GM12872 (cell line): Measurements from ENCODE around the gene PTPRN2.

ENCODE experiments used
- CTCF ChIP-seq: IDR thresholded peaks from 3 replicates; pipeline ENCODE4 v1.5.1; 2011; ENCODE audit warnings: low read depth, mild to moderate bottlenecking, low read length, moderate library complexity; ENCODE audit not compliant: insufficient read depth

The PTPRN2 gene

GRCh38 chr7:157547102-157547501, 1040.5 kb downstream of the PTPRN2 start:
- TF ChIP-seq CTCF: no peak

- TF ChIP-seq CTCF: no peak
Measured at GRCh38 chr7:157545681-157546060, 1042.0 kb downstream of the PTPRN2 start.

- TF ChIP-seq CTCF: no peak
Measured at GRCh38 chr7:157544980-157545680, 1042.5 kb downstream of the PTPRN2 start.

GRCh38 chr7:157544226-157544625, 1043.4 kb downstream of the PTPRN2 start:
- no peak for TF ChIP-seq CTCF

GRCh38 chr7:157543791-157544190, 1043.8 kb downstream of the PTPRN2 start:
- TF ChIP-seq CTCF: no peak

- TF ChIP-seq CTCF: no peak
Measured at GRCh38 chr7:157543276-157543675, 1044.3 kb downstream of the PTPRN2 start.

- no peak for TF ChIP-seq CTCF
Measured at GRCh38 chr7:157542068-157543021, 1045.3 kb downstream of the PTPRN2 start.
